Stomach (tissue), 9 donors: ENCODE results near the gene PBX3. TPM values are rescaled to one million over a fixed set of nuclear protein-coding genes. Genes with fewer than 3 reads are reported as not detected.

Experiments used
- DNase-seq, 2 donors: peaks; one replicate each; pipeline versions ENCODE4 v3.0.0 to v3.0.0-alpha.2; 2013 to 2019
- H3K27ac ChIP-seq, 5 donors: fragments of 200-600 bp in 4 of 5; sonication (generic) in 4 of 5; one replicate each; pipeline ENCODE4 v1.5.1; 2013 to 2019; ENCODE audit warnings: mild to moderate bottlenecking in 1 of 5, moderate library complexity in 1 of 5
- H3K27me3 ChIP-seq, 3 donors: fragments of 200-600 bp; sonication (generic); one replicate each; pipeline ENCODE4 v1.5.1; 2017 to 2019; ENCODE audit warnings: mixed run types in 1 of 3
- H3K36me3 ChIP-seq, 4 donors: fragments of 200-600 bp; sonication (generic); 1 replicate in 3 of 4; 2 replicates in 1 of 4; pipeline ENCODE4 v1.5.1; 2016 to 2019
- H3K4me1 ChIP-seq, 4 donors: fragments of 200-600 bp; sonication (generic); one replicate each; pipeline ENCODE4 v1.5.1; 2016 to 2019
- H3K4me3 ChIP-seq, 4 donors: fragments of 200-600 bp; sonication (generic) in 3 of 4; one replicate each; pipeline ENCODE4 v1.5.1; 2016 to 2019; ENCODE audit warnings: mild to moderate bottlenecking in 1 of 4
- H3K9me3 ChIP-seq, 4 donors: fragments of 200-600 bp; sonication (generic); one replicate each; pipeline ENCODE4 v1.5.1; 2016 to 2019
- CTCF ChIP-seq, 7 experiments: fragments of 450-650 bp in 4 of 7; fragments of 200-600 bp in 3 of 7; sonication (generic) in 3 of 7; IDR thresholded peaks; one replicate each; pipeline ENCODE4 v1.5.1; 2016 to 2019; ENCODE audit warnings: antibody characterized with exemption in 7 of 7, control low read depth in 2 of 7, mild to moderate bottlenecking in 1 of 7
- EP300 ChIP-seq: sonication (generic); formaldehyde crosslinking; IDR thresholded peaks from one replicate; pipeline ENCODE4 v1.6.1; 2017; ENCODE audit warnings: antibody characterized with exemption
- POLR2A ChIP-seq, 4 donors: fragments of 450-650 bp; IDR thresholded peaks; one replicate each; pipeline ENCODE4 v1.6.1; 2016; ENCODE audit warnings: antibody characterized with exemption in 4 of 4, control low read depth in 2 of 4, mild to moderate bottlenecking in 1 of 4, moderate library complexity in 1 of 4
- POLR2AphosphoS5 ChIP-seq, 3 donors: sonication (generic); formaldehyde crosslinking; IDR thresholded peaks; one replicate each; pipeline ENCODE4 v1.6.1; 2016; ENCODE audit warnings: antibody characterized with exemption in 3 of 3
- WGBS, 5 donors: extraction: QIAGEN DNeasy Blood & Tissue Kit in 3 of 5; methylation state at CpG; one replicate each; pipeline versions ENCODE4 v1.1.5 to v1.1.7; 2013 to 2018; 5-methylcytosine and 5-hydroxymethylcytosine counted together
- intact Hi-C: fragments of 100-400 bp; cut with DNase I; formaldehyde crosslinking; loops from one replicate; pipeline ENCODE4 v1.15.1; 2023; ENCODE audit warnings: low total_unique reads
- polyA plus RNA-seq, 3 donors: library from polyadenylated mRNA; stranded (reverse); fragments of 200-250 nt; gene quantifications; one replicate each; pipeline ENCODE4 v1.2.3, GENCODE V29; 2013
- total RNA-seq, 5 donors: library from RNA; depleted of rRNA; stranded (reverse); fragments of >200 nt; gene quantifications; one replicate each; pipeline versions ENCODE4 v1.1.0 to v1.2.3, GENCODE V29; 2014 to 2016
- donor health status: healthy with polysubstance abuse.
- donor health status: Bipolar disorder and iron deficiency.
- donor health status: healthy.

Gene PBX3
- total and polyA plus RNA-seq, 8 donors, result 9.3 to 59.1 (median 16.2) TPM

- 79 to 92% (median 88%) methylated on average over 4 of the region's 4 CpGs for WGBS, 5 donors
- H3K27me3 ChIP-seq, result no peaks in the 10 kb centered on the region
- peaks cover 0 to 10% (median 6%) of the 10 kb centered on the region in 4 donors for H3K4me1 ChIP-seq
- no peaks in the 10 kb centered on the region for H3K36me3 ChIP-seq
- H3K9me3 ChIP-seq, result no peaks in the 10 kb centered on the region
- no peak overlapping the region for H3K4me3 ChIP-seq
- H3K27ac ChIP-seq, result no peak overlapping the region
- DNase-seq, result no peak
- intact Hi-C loops, result no loop called here
- TF ChIP-seq EP300 (no peak), POLR2A (IDR thresholded peaks at IDR 0.05) (no peak), POLR2AphosphoS5 (IDR thresholded peaks at IDR 0.05) (no peak), CTCF (IDR thresholded peaks at IDR 0.05) (no peak)
These were observed 162.3 kb downstream of the PBX3 start for GRCh38 chr9:125909459-125909858.

- 90 to 96% (median 93%) methylated on average over 7 of the region's 7 CpGs for WGBS, 5 donors
- Histone ChIP-seq H3K4me3 (no peak overlapping the region), H3K27me3 (no peaks in the 10 kb centered on the region), H3K36me3 (no peaks in the 10 kb centered on the region), H3K9me3 (no peaks in the 10 kb centered on the region), H3K27ac (no peak overlapping the region), H3K4me1 (peaks cover 0 to 14% (median 3%) of the 10 kb centered on the region in 4 donors)
- intact Hi-C loops, result no loop called here
- TF ChIP-seq CTCF (IDR thresholded peaks at IDR 0.05), result no peak
- no peak for TF ChIP-seq POLR2A (IDR thresholded peaks at IDR 0.05)
- TF ChIP-seq EP300, result no peak
- TF ChIP-seq POLR2AphosphoS5 (IDR thresholded peaks at IDR 0.05), result no peak
- no peak for DNase-seq
These were observed 163.1 kb downstream of the PBX3 start for GRCh38 chr9:125910286-125910685.

GRCh38 chr9:125911861-125912644 lies 164.9 kb downstream of the PBX3 start:
- no peaks in the 10 kb centered on the region for H3K36me3 ChIP-seq

GRCh38 chr9:125912667-125913066 lies 165.5 kb downstream of the PBX3 start:
- Histone ChIP-seq H3K27ac (no peak overlapping the region), H3K36me3 (no peaks in the 10 kb centered on the region), H3K9me3 (no peaks in the 10 kb centered on the region), H3K4me1 (peaks cover 0 to 14% (median 0%) of the 10 kb centered on the region in 4 donors), H3K4me3 (no peak overlapping the region), H3K27me3 (no peaks in the 10 kb centered on the region)
- intact Hi-C loops, result no loop called here
- TF ChIP-seq CTCF (IDR thresholded peaks at IDR 0.05), result no peak
- TF ChIP-seq POLR2AphosphoS5 (IDR thresholded peaks at IDR 0.05), result no peak
- no peak for TF ChIP-seq POLR2A (IDR thresholded peaks at IDR 0.05)
- TF ChIP-seq EP300, result no peak
- no peak for DNase-seq

More at GRCh38 chr9:125911861-125912644, 164.9 kb downstream of the PBX3 start:
- WGBS, 5 donors, result 89 to 92% (median 91%) methylated on average over 8 of the region's 8 CpGs
- TF ChIP-seq EP300 (no peak), POLR2AphosphoS5 (IDR thresholded peaks at IDR 0.05) (no peak)
- Histone ChIP-seq H3K4me3 (no peak overlapping the region), H3K27me3 (no peaks in the 10 kb centered on the region), H3K9me3 (no peaks in the 10 kb centered on the region), H3K27ac (no peak overlapping the region), H3K4me1 (peaks cover 0 to 14% (median 0%) of the 10 kb centered on the region in 4 donors)
- intact Hi-C loops, result no loop called here
- no peak for DNase-seq

- DNase-seq, result no peak
- 57 to 79% (median 68%) methylated on average over 2 of the region's 2 CpGs for WGBS, 5 donors
- no peak for TF ChIP-seq POLR2A (IDR thresholded peaks at IDR 0.05)
- Histone ChIP-seq H3K27ac (no peak overlapping the region), H3K9me3 (no peaks in the 10 kb centered on the region), H3K4me3 (no peak overlapping the region), H3K36me3 (no peaks in the 10 kb centered on the region), H3K27me3 (no peaks in the 10 kb centered on the region), H3K4me1 (peaks cover 0 to 14% (median 0%) of the 10 kb centered on the region in 4 donors)
- intact Hi-C loops, result no loop called here
These were observed 166.4 kb downstream of the PBX3 start for GRCh38 chr9:125913551-125913950.
